K562 (cell line): ENCODE results near the gene SCYL3. TPM values are rescaled to one million over a fixed set of nuclear protein-coding genes. Genes with fewer than 3 reads are reported as not detected.
"Not testable (repeated sequence)": the region's sequence is repeated elsewhere in the genome, so short reads cannot be mapped to it uniquely, and the experiment has no call there.

Experiments used
- ATAC-seq: fragments of 200-7000 bp; cut with Tn5 transposase; 3 replicates; pipeline ENCODE4 v1.9.1; 2020; ENCODE audit warnings: moderate library complexity
- BruUV-seq: library from RNA; stranded (reverse); fragments of 400-500 nt; replicated peaks from 2 replicates; lab custom pipeline; 2021; lab: Mats Ljungman, UMichigan
- CTCF ChIA-PET: fragments of 300-600 bp; formaldehyde crosslinking; extraction: SDS; loops from one replicate; lab custom pipeline; 2021; ENCODE audit warnings: low intra/inter-chr PET ratio; lab: Yijun Ruan, JAX
- POLR2A ChIA-PET: fragments of 300-600, 350-650 bp; sonication (Branson Sonifier 250); formaldehyde crosslinking; extraction: SDS; loops from one replicate; lab custom pipeline; 2021; ENCODE audit warnings: antibody characterized with exemption, inconsistent platforms; lab: Yijun Ruan, JAX
- DNase-seq, 4 experiments: peaks; one replicate each; pipeline versions ENCODE4 v3.0.0 to v3.0.0-alpha.2; 2011 to 2018; ENCODE audit warnings: low spot score in 3 of 4, mixed read lengths in 3 of 4; ENCODE audit errors: extremely low read depth in 1 of 4
- FAIRE-seq: peaks from 2 replicates; lab custom pipeline; 2011; peaks lifted over from hg19 to GRCh38; lab: Jason Lieb, UNC
- H2AFZ ChIP-seq: 2 replicates; pipeline ENCODE4 v1.6.0; 2011; ENCODE audit warnings: low read depth, low read length, control low read depth, inconsistent platforms
- H3K27ac ChIP-seq: fragments of 200-600 bp; 3 replicates; pipeline ENCODE4 v1.8.0; 2011; ENCODE audit warnings: low read depth, mild to moderate bottlenecking, control low read depth, inconsistent platforms, low read length, moderate library complexity, mixed read lengths; ENCODE audit errors: extremely low read depth
- H3K27me3 ChIP-seq, 2 experiments: fragments of 300-600 bp in 1 of 2; 2 replicates in 1 of 2; 3 replicates in 1 of 2; pipeline versions ENCODE4 v1.6.0 to v1.8.0; 2011; ENCODE audit warnings: inconsistent platforms in 2 of 2, low read length in 2 of 2, mild to moderate bottlenecking in 1 of 2, mixed read lengths in 1 of 2, moderate library complexity in 1 of 2; ENCODE audit not compliant: control insufficient read depth in 2 of 2, insufficient read depth in 2 of 2
- H3K36me3 ChIP-seq: fragments of 300-600 bp; 3 replicates; pipeline ENCODE4 v1.8.0; 2011; ENCODE audit warnings: mild to moderate bottlenecking, low read length, inconsistent platforms; ENCODE audit not compliant: control insufficient read depth, insufficient read depth
- H3K4me1 ChIP-seq, 2 experiments: fragments of 200-600 bp in 1 of 2; replicated peaks in 1 of 2; 2 replicates in 1 of 2; 3 replicates in 1 of 2; pipeline versions ENCODE4 v1.5.1 to v1.8.0; 2011; ENCODE audit warnings: inconsistent platforms in 2 of 2, low read length in 2 of 2, mild to moderate bottlenecking in 1 of 2, mixed read lengths in 1 of 2, moderate library complexity in 1 of 2; ENCODE audit not compliant: control insufficient read depth in 2 of 2, insufficient read depth in 2 of 2
- H3K4me2 ChIP-seq: 2 replicates; pipeline ENCODE4 v1.6.1; 2011; ENCODE audit warnings: low read length, control low read depth, inconsistent platforms, mixed read lengths; ENCODE audit not compliant: insufficient read depth
- H3K4me3 ChIP-seq: fragments of 200-600 bp; sonication (generic), shearing (Covaris generic); 2 replicates; pipeline ENCODE4 v1.5.1; 2016; ENCODE audit warnings: control low read depth, inconsistent platforms
- H3K79me2 ChIP-seq: fragments of 200-600 bp; 3 replicates; pipeline ENCODE4 v1.8.0; 2011; ENCODE audit warnings: low read length, inconsistent platforms; ENCODE audit not compliant: control insufficient read depth, insufficient read depth
- H3K9ac ChIP-seq, 2 experiments: 2 replicates each; pipeline versions ENCODE4 v1.6.0 to v1.6.1; 2011; ENCODE audit warnings: low read depth in 2 of 2, low read length in 2 of 2, control low read depth in 1 of 2, inconsistent platforms in 1 of 2, mild to moderate bottlenecking in 1 of 2, mixed read lengths in 1 of 2; ENCODE audit not compliant: insufficient read depth in 1 of 2
- H3K9me1 ChIP-seq: one replicate; pipeline ENCODE4 v1.6.0; 2011; ENCODE audit warnings: inconsistent platforms, mild to moderate bottlenecking, low read length, moderate library complexity; ENCODE audit not compliant: control insufficient read depth, insufficient read depth
- H3K9me3 ChIP-seq: replicated peaks from 2 replicates; pipeline ENCODE4 v1.5.1; 2011; ENCODE audit warnings: low read depth, low read length, inconsistent platforms; ENCODE audit not compliant: control insufficient read depth, insufficient read depth
- H4K20me1 ChIP-seq: replicated peaks from 2 replicates; pipeline ENCODE4 v1.6.1; 2011; ENCODE audit warnings: low read length, inconsistent platforms, mixed read lengths; ENCODE audit not compliant: control insufficient read depth, insufficient read depth
- FOXA3 ChIP-seq, 2 experiments: fragments of 450-650 bp in 1 of 2; sonication (generic) in 1 of 2; formaldehyde crosslinking; IDR thresholded peaks in 1 of 2; conservative IDR thresholded peaks in 1 of 2; 2 replicates each; pipeline versions ENCODE4 v1.4.0 to v1.8.0; 2020 to 2022; ENCODE audit warnings: mild to moderate bottlenecking in 2 of 2, missing genetic modification reagents in 1 of 2
- SPI1 ChIP-seq: IDR thresholded peaks from 2 replicates; pipeline ENCODE4 v1.6.1; 2011; ENCODE audit warnings: low read depth, low read length, control low read depth, borderline replicate concordance
- ZNF655 ChIP-seq: fragments of 250-450 bp; sonication (Bioruptor Pico); IDR thresholded peaks from 2 replicates; pipeline ENCODE4 v1.5.0; 2021
- WGBS: fragments of 100-300 bp; shearing (Covaris generic); methylation state at CpG from one replicate; pipeline ENCODE4 v1.1.6; 2016; ENCODE audit warnings: low coverage, mixed read lengths; ENCODE audit not compliant: insufficient coverage; ENCODE audit errors: missing lambda C conversion rate; 5-methylcytosine and 5-hydroxymethylcytosine counted together
- in situ Hi-C: fragments of 300-500 bp; cut with MboI; formaldehyde crosslinking; loops from 4 replicates; pipeline ENCODE4 v1.15.0; 2018; ENCODE audit warnings: inconsistent platforms, mixed read lengths
- intact Hi-C: fragments of 100-400 bp; cut with micrococcal nuclease; formaldehyde crosslinking; loops from 2 replicates; pipeline ENCODE4 v1.14.2; 2022
- polyA plus RNA-seq, 8 experiments: library from polyadenylated mRNA; depleted of rRNA in 4 of 8; stranded (reverse) in 5 of 8; unstranded in 3 of 8; fragments of >200 nt; fragmentation: Nextera tagmentation in 2 of 8; fragmentation: Illumina TruSeq in 1 of 8; extraction: Ambion mirVana in 2 of 8; extraction: Trizol in 1 of 8; gene quantifications; 2 replicates each; pipeline versions ENCODE4 v1.2.1 to v1.2.3, GENCODE V29; 2011 to 2014; ENCODE audit warnings: inconsistent platforms in 1 of 8, missing spikeins in 1 of 8
- total RNA-seq, 7 experiments: library from RNA; depleted of rRNA in 6 of 7; stranded (reverse); fragments of >200 nt in 6 of 7; fragmentation: Illumina TruSeq in 2 of 7; extraction: Trizol in 2 of 7; gene quantifications; 2 replicates each; pipeline versions ENCODE4 v1.2.1 to v1.2.3, GENCODE V29; 2011 to 2021; ENCODE audit warnings: low replicate concordance in 1 of 7

SCYL3 gene
- total and polyA plus RNA-seq, 9 of the 15 experiments (the other 6 are each of a cell fraction or from before 2014, with no cell fraction given): 3.6 to 11.4 (median 7.1) TPM

DNA sequence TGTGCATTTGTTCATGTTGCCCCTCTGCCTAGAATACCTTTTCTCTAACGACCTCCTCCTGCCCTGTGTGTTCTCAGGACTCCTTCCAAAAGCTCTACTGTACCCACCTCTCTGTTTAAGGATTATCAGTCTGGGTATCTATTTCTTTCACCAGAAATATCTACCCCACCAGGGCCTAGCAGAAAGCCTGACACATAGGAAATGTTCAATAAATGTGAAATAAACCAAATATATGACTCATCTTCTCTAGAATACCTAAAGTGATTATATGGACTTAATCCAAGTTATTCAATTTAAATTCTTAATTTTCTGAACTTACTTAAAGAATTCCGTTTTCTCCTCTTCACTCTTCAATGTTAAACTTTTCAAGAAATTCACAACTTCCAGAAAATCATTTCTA, 27.1 kb downstream of the SCYL3 start (continued):
- TF ChIP-seq ZNF655 (CRISPR knock-in tag) (no peak), SPI1 (no peak), FOXA3 (CRISPR knock-in tag; conservative IDR thresholded peaks at IDR 0.05 in 1 of 2, IDR thresholded peaks at IDR 0.05 in 1 of 2) (no peak)

GRCh38 chr1:169864531-169864930, 29.2 kb downstream of the SCYL3 start:
- CTCF ChIA-PET: not testable (repeated sequence)

More at GRCh38 chr1:169864531-169864930, 29.2 kb downstream of the SCYL3 start:
- H2AFZ ChIP-seq, H3K9me3 ChIP-seq, BruUV-seq, H3K4me3 ChIP-seq, H3K27me3 ChIP-seq, ATAC-seq, H3K27ac ChIP-seq, H3K4me1 ChIP-seq, intact Hi-C loops, H3K79me2 ChIP-seq, H4K20me1 ChIP-seq, H3K9ac ChIP-seq, FAIRE-seq, in situ Hi-C loops, H3K4me2 ChIP-seq, DNase-seq, H3K9me1 ChIP-seq: not testable (repeated sequence)
- POLR2A ChIA-PET: interaction anchor here (0.5 to 1.7 kb wide), 3 partner anchors 29 to 1659 kb away, joined by 3 read pairs; partner anchors contain the start of gene SCYL3
- WGBS: 91% methylated on average over 10 of the region's 10 CpGs
- peaks cover 82% of the 10 kb centered on the region for H3K36me3 ChIP-seq
